HG03108 (cell line): Measurements from ENCODE around the gene SERPINA1.
"Not testable (repeated sequence)": the region's sequence is repeated elsewhere in the genome, so short reads cannot be mapped to it uniquely, and the experiment has no call there.

Source experiments
- ATAC-seq: cut with Tn5 transposase; IDR thresholded peaks from one replicate; pipeline ENCODE4 v1.9.1; 2021; ENCODE audit warnings: moderate library complexity; ENCODE audit not compliant: unreplicated experiment

The SERPINA1 gene

GRCh38 chr14:94372021-94372605 is 16.3 kb downstream of the SERPINA1 start:
- no peak for ATAC-seq

DNA sequence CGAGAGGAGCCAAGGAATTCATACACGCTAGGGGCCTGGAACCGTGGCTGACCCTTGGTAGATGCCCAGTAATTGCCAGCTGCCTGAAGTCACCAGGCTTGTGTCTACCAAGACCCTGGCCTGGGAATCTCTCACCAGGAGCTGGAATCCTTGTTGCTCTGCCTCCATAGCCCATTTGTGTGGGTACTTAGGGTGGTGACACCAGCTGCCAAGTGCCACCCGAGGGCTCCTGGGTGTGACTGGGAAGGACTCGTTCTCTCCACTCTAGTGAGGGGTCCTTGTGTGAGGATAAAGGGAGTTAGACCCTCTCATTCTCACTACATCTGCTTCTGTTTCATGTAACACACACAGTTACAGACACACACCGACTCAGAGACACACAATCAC is 17.9 kb downstream of the SERPINA1 start:
- ATAC-seq = no peak

GRCh38 chr14:94369766-94370523 is 18.5 kb downstream of the SERPINA1 start:
- ATAC-seq = not testable (repeated sequence)

GRCh38 chr14:94368956-94369355 is 19.4 kb downstream of the SERPINA1 start:
- no peak for ATAC-seq

GRCh38 chr14:94368243-94368590 is 20.2 kb downstream of the SERPINA1 start:
- ATAC-seq = no peak

- ATAC-seq = no peak
These were observed 20.8 kb downstream of the SERPINA1 start for GRCh38 chr14:94367347-94368242.

- ATAC-seq = no peak
These were observed 22.1 kb downstream of the SERPINA1 start, which contains the start of gene SERPINA2 for GRCh38 chr14:94366146-94366915. Gene SERPINA2 (minus strand): TSS chr14:94366698.

DNA sequence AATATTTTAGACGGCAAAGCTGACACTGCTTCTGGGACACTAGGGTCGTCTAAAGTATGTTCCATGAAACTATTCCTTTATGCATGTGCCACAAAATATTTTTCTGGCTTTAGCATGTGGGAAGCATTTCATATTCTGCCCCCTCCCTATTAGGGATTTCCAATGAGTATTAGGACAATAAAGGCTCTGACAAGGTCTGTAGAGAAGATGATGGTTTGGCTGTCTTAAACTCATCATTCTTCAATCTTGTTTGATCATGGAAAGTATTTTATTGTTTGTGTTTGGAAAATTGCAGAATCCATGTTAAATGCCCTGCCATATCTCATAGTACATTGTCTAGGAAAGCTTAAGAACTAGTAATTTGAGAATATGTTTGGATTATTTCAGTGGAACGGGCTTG is 22.8 kb downstream of the SERPINA1 start:
- ATAC-seq = no peak

DNA sequence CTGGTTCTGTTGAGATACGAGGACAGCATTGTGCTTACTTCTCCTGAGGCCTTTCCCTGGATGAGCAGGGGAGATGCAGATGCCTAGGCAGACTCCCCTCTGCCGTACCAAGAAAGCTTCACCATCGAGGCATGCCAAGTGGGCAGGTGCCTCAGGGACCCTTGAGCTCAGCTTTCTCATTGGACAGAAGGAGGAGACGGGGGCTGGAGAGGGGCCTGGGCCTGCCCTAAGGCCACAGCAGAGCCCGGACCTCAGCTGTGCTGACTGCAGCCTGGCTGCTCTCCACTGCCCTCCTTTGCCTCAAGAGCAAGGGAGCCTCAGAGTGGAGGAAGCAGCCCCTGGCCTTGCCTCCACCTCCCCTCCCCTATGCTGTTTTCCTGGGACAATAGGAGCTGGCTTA is 23.4 kb downstream of the SERPINA1 start:
- no peak for ATAC-seq

- no peak for ATAC-seq
These were observed 24.4 kb downstream of the SERPINA1 start for GRCh38 chr14:94364037-94364436.

DNA sequence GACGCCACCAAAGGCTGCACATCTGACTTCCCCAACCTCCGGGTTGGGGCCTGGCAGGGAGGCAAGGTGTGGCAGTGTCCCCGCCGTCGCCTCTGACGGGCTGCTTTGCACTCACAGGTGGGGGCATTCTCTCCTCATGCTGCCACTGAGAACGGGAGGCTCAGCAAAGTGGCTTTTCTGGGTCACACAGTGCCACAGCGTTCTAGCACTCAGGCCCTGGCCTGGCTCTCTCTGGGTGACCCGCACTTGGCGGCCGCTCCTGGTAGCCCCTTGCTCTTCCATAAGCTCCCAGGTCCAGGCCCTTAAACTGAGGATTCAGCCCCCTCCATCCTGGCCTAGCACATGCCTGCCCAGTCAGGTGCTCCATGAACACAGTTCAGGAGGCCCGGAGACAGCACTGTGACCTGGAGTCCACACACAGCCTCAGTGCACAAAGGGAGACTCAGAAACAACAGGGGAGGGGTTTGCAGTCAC is 25.2 kb downstream of the SERPINA1 start:
- ATAC-seq = no peak

DNA sequence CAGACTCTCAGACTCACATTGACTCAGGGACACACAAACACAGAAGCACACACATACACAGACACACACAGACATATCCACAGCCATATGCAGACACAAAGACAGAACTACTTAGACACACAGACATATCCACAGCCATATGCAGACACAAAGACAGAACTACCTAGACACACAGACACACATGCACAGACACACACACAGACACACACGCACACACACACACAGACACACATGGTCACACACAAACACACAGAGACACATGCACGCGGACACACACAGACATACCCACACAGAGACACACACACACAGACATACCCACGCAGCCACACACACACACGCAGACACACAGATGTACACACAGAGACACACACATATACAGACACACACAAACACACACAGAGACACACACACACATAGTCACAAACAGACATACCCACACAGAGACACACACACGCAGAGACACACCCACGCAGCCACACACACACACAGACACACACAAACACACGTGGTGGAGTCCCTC is 25.7 kb downstream of the SERPINA1 start:
- ATAC-seq = no peak

- ATAC-seq = no peak
These were observed 26.7 kb downstream of the SERPINA1 start for GRCh38 chr14:94361682-94362081.

- no peak for ATAC-seq
These were observed 27.3 kb downstream of the SERPINA1 start for GRCh38 chr14:94360945-94361565.

DNA sequence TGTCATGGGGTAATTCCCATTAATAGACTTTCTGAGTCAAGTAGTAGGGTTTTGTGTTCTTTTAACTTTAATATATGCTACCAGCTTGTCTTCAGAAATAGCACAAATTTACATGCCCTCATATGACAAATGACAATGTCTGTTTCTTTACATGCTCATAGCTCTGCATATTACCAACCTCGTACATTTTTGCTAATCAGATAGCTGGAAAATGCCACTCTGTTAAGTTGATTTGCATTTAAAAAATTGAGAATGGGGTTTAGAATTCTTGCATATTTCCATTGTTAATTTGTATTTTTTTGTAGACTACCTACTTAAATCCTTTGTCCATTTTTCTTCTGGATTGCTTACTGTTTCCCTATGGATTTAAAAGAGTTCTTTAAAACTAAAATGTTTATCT is 31.2 kb downstream of the SERPINA1 start:
- no peak for ATAC-seq

DNA sequence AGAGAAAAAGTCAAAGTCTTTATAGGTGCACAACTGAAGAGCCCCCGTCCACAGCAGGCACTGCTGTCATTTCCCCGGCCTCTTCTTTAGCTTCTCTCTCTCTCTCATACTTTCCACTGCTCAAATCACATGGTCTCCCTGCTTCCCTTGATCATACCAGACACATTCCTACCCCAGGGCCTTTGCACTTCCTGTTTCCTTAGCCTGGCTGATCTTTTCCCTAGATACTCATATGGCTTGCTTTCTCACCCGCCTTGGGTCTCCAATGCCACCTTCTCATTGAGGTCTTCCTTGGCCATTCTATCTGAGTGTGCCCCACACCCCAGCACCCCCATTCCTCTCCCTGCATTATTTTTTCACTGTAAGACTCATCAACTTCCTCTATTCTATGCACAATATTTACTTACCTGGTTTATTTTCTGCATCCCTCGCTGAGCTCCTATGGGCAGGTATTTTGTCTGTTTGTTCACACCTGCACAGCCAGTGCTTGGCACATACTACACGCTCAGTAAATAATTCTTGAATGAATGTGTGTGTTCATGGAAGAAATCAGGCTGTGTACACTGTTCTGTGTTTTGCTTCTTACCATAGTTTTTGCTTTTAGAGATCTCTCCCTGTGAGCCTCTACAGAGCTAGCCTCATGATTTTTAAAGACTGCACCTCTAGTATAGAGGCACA is 31.9 kb downstream of the SERPINA1 start:
- no peak for ATAC-seq

- no peak for ATAC-seq
These were observed 33.1 kb downstream of the SERPINA1 start for GRCh38 chr14:94355191-94355794.

DNA sequence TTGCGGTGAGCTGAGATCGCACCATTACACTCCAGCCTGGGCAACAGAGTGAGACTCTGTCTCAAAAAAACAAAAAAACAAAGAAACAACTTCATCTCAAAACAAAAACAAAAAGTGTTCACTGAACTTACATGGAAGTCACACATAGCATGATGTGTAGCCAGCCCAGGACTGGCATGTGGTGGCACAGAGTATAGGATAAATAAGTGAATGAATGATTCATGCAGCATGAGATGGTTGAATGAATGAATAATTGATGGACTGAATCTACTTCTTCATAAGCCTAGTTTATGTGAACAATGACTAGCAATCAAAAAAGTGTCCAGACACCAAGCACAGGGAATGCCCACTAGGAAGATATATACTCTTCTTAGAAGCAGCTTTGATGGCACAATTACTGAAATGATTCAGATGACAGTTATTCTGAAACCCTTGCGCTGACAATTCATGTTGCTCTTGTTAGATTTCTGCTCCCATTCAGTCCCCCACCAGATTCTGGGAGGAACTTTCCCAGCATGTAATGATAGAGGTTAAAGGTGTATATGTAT is 33.7 kb downstream of the SERPINA1 start:
- ATAC-seq = no peak

DNA sequence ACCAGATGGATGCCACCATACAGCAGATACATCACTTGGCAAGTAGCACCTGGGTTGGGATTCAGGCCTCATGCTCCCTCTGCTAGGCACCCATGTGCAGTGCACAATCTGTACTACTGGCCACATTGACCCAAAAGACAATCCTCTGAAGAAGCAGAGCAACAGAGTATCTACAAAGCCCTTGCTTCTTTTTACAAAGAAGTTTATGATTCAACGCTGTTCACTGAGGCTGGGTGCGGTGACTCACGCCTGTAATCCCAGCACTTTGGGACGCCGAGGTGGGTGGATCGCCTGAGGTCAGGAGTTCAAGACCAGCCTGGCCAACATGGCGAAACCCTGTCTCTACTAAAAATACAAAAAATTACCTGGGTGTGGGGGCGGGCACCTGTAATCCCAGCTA is 34.2 kb downstream of the SERPINA1 start:
- not testable (repeated sequence) for ATAC-seq
